Measurements from ENCODE around the gene DMRTC1. TPM values are rescaled to one million over a fixed set of nuclear protein-coding genes. Genes with fewer than 3 reads are reported as not detected.
"Not testable (repeated sequence)": the region's sequence is repeated elsewhere in the genome, so short reads cannot be mapped to it uniquely, and the experiment has no call there.

DMRTC1 gene
- total and polyA plus RNA-seq, 2 of the 8 experiments (the other 6 are each of a cell fraction or from before 2014, with no cell fraction given): not detected

DNA sequence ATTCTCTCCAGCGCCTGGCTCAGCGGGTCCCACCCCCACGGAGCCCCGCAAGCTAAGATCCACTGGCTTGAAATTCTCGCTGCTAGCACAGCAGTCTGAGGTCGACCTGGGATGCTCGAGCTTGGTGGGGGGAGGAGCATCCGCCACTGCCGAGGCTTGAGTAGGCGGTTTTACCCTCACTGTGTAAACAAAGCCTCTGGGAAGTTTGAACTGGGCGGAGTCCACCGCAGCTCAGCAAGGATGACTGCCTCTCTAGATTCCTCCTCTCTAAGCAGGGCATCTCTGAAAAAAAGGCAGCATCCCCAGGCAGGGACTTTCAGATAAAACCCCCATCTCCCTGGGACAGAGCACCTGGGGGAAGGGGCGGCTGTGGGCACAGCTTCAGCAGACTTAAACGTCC is 53.9 kb downstream of the DMRTC1 start:
- DNase-seq (ENCODE audit: low read depth in 1 of 2, low spot score in 2 of 2); H3K23me2 ChIP-seq (ENCODE audit: low read depth, low read length); H3K79me2 ChIP-seq (ENCODE audit: control insufficient read depth in 1 of 2, insufficient read depth in 2 of 2, low read length in 2 of 2); H3K4ac ChIP-seq (replicated peaks; ENCODE audit: insufficient read length, low read depth, low read length); H2AK5ac ChIP-seq (ENCODE audit: low read depth, low read length); H3K27me3 ChIP-seq (replicated peaks in 1 of 4; ENCODE audit: control insufficient read depth in 3 of 4, extremely low read depth in 1 of 4, insufficient read depth in 3 of 4, low read length in 3 of 4); H3K27ac ChIP-seq (ENCODE audit: low read depth, low read length); H3K56ac ChIP-seq (replicated peaks; ENCODE audit: insufficient read length, low read depth, low read length); H2BK12ac ChIP-seq (ENCODE audit: low read depth, low read length); H3K9me3 ChIP-seq (ENCODE audit: insufficient read depth in 2 of 2, low read depth in 1 of 2, low read length in 1 of 2); H2BK15ac ChIP-seq (ENCODE audit: low read length); H3K4me3 ChIP-seq (ENCODE audit: extremely low read depth in 1 of 4, insufficient read depth in 2 of 4, low read depth in 3 of 4, low read length in 4 of 4); H3K4me1 ChIP-seq (replicated peaks in 1 of 4; ENCODE audit: control insufficient read depth in 3 of 4, insufficient read depth in 4 of 4, low read length in 3 of 4); H2AFZ ChIP-seq (ENCODE audit: low read length); H2BK20ac ChIP-seq (ENCODE audit: low read length); H3K79me1 ChIP-seq (ENCODE audit: low read depth, low read length); CTCF ChIA-PET (ENCODE audit: partially characterized antibody); H4K8ac ChIP-seq (ENCODE audit: extremely low read depth, insufficient read depth, low read length); FAIRE-seq; H3K4me2 ChIP-seq (ENCODE audit: insufficient read depth in 1 of 2, low read depth in 2 of 2, low read length in 2 of 2); H2BK120ac ChIP-seq (replicated peaks; ENCODE audit: low read depth, low read length); H3K9ac ChIP-seq (replicated peaks in 1 of 4; ENCODE audit: extremely low read depth in 1 of 4, low read depth in 3 of 4, low read length in 3 of 4); H4K5ac ChIP-seq (ENCODE audit: insufficient read length, low read depth, low read length); H3K36me3 ChIP-seq (ENCODE audit: control insufficient read depth in 2 of 4, insufficient read depth in 4 of 4, low read length in 3 of 4); H2BK5ac ChIP-seq (ENCODE audit: low read depth, low read length); POLR2A ChIA-PET (ENCODE audit: partially characterized antibody); H3K14ac ChIP-seq (ENCODE audit: insufficient read length); H3K18ac ChIP-seq (ENCODE audit: extremely low read depth, low read length); H4K91ac ChIP-seq (replicated peaks; ENCODE audit: insufficient read length, low read length); H4K20me1 ChIP-seq (replicated peaks in 1 of 2; ENCODE audit: control insufficient read depth in 1 of 2, insufficient read depth in 2 of 2, low read length in 2 of 2); H3K23ac ChIP-seq (ENCODE audit: insufficient read length): not testable (repeated sequence)
- no CpG with 5 or more reads among the region's 14 CpGs for WGBS, 2 experiments (ENCODE audit: extremely low coverage in 1 of 2, insufficient coverage in 1 of 2, insufficient read length in 1 of 2, insufficient replicate concordance in 2 of 2, low coverage in 1 of 2, low lambda C conversion rate in 2 of 2, missing lambda C conversion rate in 1 of 2)

DNA sequence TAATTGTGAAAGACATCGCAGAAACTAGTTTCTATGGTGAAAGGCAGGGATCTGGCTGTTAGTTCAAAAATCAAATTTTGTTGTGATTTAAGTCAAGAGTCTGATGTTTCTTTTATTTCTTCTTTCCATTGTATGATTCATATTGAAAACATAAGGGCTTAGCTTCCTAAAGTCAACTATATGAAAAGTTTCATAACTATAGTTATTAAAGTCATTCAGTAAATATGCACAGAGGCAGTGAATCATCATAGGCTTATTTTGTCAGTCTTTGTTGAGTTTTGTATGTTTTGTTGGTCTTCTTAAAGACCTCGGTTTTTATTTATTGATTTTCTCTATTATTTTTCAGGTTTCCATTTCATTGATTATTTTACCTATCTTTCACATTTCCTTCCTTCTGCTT is 60.7 kb downstream of the DMRTC1 start:
- CTCF ChIA-PET (ENCODE audit: partially characterized antibody); H3K14ac ChIP-seq (ENCODE audit: insufficient read length); H2AFZ ChIP-seq (ENCODE audit: low read length); H3K79me2 ChIP-seq (ENCODE audit: control insufficient read depth in 1 of 2, insufficient read depth in 2 of 2, low read length in 2 of 2); H3K4ac ChIP-seq (replicated peaks; ENCODE audit: insufficient read length, low read depth, low read length); H3K23me2 ChIP-seq (ENCODE audit: low read depth, low read length); H4K5ac ChIP-seq (ENCODE audit: insufficient read length, low read depth, low read length); H3K56ac ChIP-seq (replicated peaks; ENCODE audit: insufficient read length, low read depth, low read length); H4K20me1 ChIP-seq (replicated peaks in 1 of 2; ENCODE audit: control insufficient read depth in 1 of 2, insufficient read depth in 2 of 2, low read length in 2 of 2); H3K9me3 ChIP-seq (ENCODE audit: insufficient read depth in 2 of 2, low read depth in 1 of 2, low read length in 1 of 2); H3K4me2 ChIP-seq (ENCODE audit: insufficient read depth in 1 of 2, low read depth in 2 of 2, low read length in 2 of 2); H4K91ac ChIP-seq (replicated peaks; ENCODE audit: insufficient read length, low read length); H3K4me1 ChIP-seq (replicated peaks in 1 of 4; ENCODE audit: control insufficient read depth in 3 of 4, insufficient read depth in 4 of 4, low read length in 3 of 4); H3K18ac ChIP-seq (ENCODE audit: extremely low read depth, low read length); H2BK12ac ChIP-seq (ENCODE audit: low read depth, low read length); H2AK5ac ChIP-seq (ENCODE audit: low read depth, low read length); DNase-seq (ENCODE audit: low read depth in 1 of 2, low spot score in 2 of 2); H2BK120ac ChIP-seq (replicated peaks; ENCODE audit: low read depth, low read length); H3K79me1 ChIP-seq (ENCODE audit: low read depth, low read length); H2BK5ac ChIP-seq (ENCODE audit: low read depth, low read length); FAIRE-seq; H2BK15ac ChIP-seq (ENCODE audit: low read length); H4K8ac ChIP-seq (ENCODE audit: extremely low read depth, insufficient read depth, low read length); H3K27ac ChIP-seq (ENCODE audit: low read depth, low read length); POLR2A ChIA-PET (ENCODE audit: partially characterized antibody); H3K9ac ChIP-seq (replicated peaks in 1 of 4; ENCODE audit: extremely low read depth in 1 of 4, low read depth in 3 of 4, low read length in 3 of 4); H3K4me3 ChIP-seq (ENCODE audit: extremely low read depth in 1 of 4, insufficient read depth in 2 of 4, low read depth in 3 of 4, low read length in 4 of 4); H2BK20ac ChIP-seq (ENCODE audit: low read length); H3K23ac ChIP-seq (ENCODE audit: insufficient read length); H3K36me3 ChIP-seq (ENCODE audit: control insufficient read depth in 2 of 4, insufficient read depth in 4 of 4, low read length in 3 of 4); H3K27me3 ChIP-seq (replicated peaks in 1 of 4; ENCODE audit: control insufficient read depth in 3 of 4, extremely low read depth in 1 of 4, insufficient read depth in 3 of 4, low read length in 3 of 4): not testable (repeated sequence)
- no CpG with 5 or more reads among the region's 2 CpGs for WGBS, 2 experiments (ENCODE audit: extremely low coverage in 1 of 2, insufficient coverage in 1 of 2, insufficient read length in 1 of 2, insufficient replicate concordance in 2 of 2, low coverage in 1 of 2, low lambda C conversion rate in 2 of 2, missing lambda C conversion rate in 1 of 2)

All from H1 (cell line).